Prostate gland (tissue), 2 donors: Measurements from ENCODE around the gene UTP11.

Experiments
- POLR2AphosphoS5 ChIP-seq: sonication (generic); formaldehyde crosslinking; IDR thresholded peaks from one replicate; pipeline ENCODE4 v1.6.1; 2017; ENCODE audit warnings: antibody characterized with exemption
- TF ChIP-seq, protein P1 (sequence below), 4 experiments: fragments of 200-600 bp in 2 of 4; fragments of 450-650 bp in 2 of 4; sonication (generic) in 2 of 4; IDR thresholded peaks; 1 replicate in 3 of 4; 2 replicates in 1 of 4; pipeline ENCODE4 v1.5.1; 2016 to 2019; ENCODE audit warnings: antibody characterized with exemption in 4 of 4, mild to moderate bottlenecking in 2 of 4, moderate library complexity in 2 of 4

DNA sequence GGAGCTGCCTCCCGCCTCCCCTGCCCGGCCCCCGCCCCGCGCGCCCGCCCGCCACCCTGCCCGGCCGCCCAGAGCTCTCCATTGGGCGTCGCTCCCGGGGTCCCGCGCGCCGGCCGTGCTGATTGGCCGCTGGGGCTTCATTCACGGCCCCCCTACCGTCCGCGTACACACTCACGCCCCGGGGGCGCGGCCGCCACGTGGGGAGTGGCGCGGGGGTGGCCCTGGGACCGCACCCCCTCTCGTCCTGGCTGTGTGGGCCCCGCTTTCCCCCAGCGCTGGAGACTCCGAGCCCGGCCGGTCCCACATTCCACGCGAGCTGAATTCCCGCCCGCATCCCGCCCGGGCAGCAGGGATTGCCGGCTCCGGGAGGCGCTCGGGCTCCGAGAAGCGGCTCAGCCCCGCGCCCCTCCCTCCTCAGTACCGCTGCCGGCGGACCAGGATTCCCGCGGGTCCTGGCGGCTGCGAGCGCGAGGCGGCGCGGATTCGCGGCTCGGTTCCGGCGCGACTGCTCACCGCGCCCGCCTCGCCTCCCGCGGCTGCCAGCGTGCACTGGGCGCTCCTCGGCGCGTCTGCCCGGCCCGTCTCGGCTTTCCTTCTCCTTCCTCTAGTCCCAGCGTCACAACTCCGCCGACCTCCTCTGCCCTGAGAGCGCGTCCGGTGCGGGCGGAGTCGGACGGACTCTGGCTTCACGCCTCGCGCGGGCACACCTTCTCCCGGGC is 34.5 kb downstream of the UTP11 start:
- TF ChIP-seq, protein P1, sequence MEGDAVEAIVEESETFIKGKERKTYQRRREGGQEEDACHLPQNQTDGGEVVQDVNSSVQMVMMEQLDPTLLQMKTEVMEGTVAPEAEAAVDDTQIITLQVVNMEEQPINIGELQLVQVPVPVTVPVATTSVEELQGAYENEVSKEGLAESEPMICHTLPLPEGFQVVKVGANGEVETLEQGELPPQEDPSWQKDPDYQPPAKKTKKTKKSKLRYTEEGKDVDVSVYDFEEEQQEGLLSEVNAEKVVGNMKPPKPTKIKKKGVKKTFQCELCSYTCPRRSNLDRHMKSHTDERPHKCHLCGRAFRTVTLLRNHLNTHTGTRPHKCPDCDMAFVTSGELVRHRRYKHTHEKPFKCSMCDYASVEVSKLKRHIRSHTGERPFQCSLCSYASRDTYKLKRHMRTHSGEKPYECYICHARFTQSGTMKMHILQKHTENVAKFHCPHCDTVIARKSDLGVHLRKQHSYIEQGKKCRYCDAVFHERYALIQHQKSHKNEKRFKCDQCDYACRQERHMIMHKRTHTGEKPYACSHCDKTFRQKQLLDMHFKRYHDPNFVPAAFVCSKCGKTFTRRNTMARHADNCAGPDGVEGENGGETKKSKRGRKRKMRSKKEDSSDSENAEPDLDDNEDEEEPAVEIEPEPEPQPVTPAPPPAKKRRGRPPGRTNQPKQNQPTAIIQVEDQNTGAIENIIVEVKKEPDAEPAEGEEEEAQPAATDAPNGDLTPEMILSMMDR (IDR thresholded peaks at IDR 0.05) = peak in 3 of 4 experiments; percentile 8 to 30 (median 19)
- TF ChIP-seq POLR2AphosphoS5 = peak; percentile 42
